Neural crest cell (in vitro differentiated cells): ENCODE measurements around the gene ADAMTS2. TPM values are rescaled to one million over a fixed set of nuclear protein-coding genes. Genes with fewer than 3 reads are reported as not detected.

Experiments
- DNase-seq: peaks from one replicate; pipeline ENCODE4 v3.0.0; 2021; ENCODE audit warnings: low read depth, mixed read lengths, low spot score
- H3K27ac Mint-ChIP-seq: one replicate; pipeline ENCODE4 v1.8.0; 2021; ENCODE audit warnings: mild to moderate bottlenecking, mixed read lengths; ENCODE audit not compliant: unreplicated experiment
- H3K27me3 Mint-ChIP-seq: 2 replicates; pipeline ENCODE4 v1.8.0; 2021; ENCODE audit warnings: low read depth, mild to moderate bottlenecking, mixed read lengths
- H3K36me3 Mint-ChIP-seq: 2 replicates; pipeline ENCODE4 v1.8.0; 2021; ENCODE audit warnings: low read depth, mild to moderate bottlenecking, mixed read lengths
- H3K4me1 Mint-ChIP-seq: 2 replicates; pipeline ENCODE4 v1.8.0; 2021; ENCODE audit warnings: mixed read lengths
- H3K4me3 Mint-ChIP-seq: one replicate; pipeline ENCODE4 v1.8.0; 2021; ENCODE audit warnings: mild to moderate bottlenecking, mixed read lengths
- H3K9me3 Mint-ChIP-seq: 2 replicates; pipeline ENCODE4 v1.8.0; 2021; ENCODE audit warnings: mixed read lengths
- CTCF ChIP-seq: fragments of 200-600 bp; sonication (generic); conservative IDR thresholded peaks from 2 replicates; pipeline ENCODE4 v1.5.0; 2021; ENCODE audit warnings: antibody characterized with exemption, mild to moderate bottlenecking
- total RNA-seq: library from RNA; stranded (reverse); gene quantifications from 2 replicates; pipeline ENCODE4 v1.2.1, GENCODE V29; 2021

ADAMTS2 gene
- total RNA-seq, 1 donor from 2014 or later, result 1.5 TPM

GRCh38 chr5:179307013-179307800 is 38.1 kb downstream of the ADAMTS2 start:
- TF ChIP-seq CTCF, result no peak
- Mint-ChIP-seq H3K27me3 (no peaks in the 10 kb centered on the region), H3K9me3 (peaks cover 5% of the 10 kb centered on the region), H3K27ac (no peak overlapping the region), H3K4me1 (peaks cover 5% of the 10 kb centered on the region), H3K4me3 (no peak overlapping the region), H3K36me3 (peaks cover 6% of the 10 kb centered on the region)
- DNase-seq, result no peak

- H3K36me3 Mint-ChIP-seq, result peaks cover 6% of the 10 kb centered on the region
- no peak for DNase-seq
- H3K9me3 Mint-ChIP-seq, result peaks cover 5% of the 10 kb centered on the region
- H3K27ac Mint-ChIP-seq, result no peak overlapping the region
- H3K4me1 Mint-ChIP-seq, result peaks cover 5% of the 10 kb centered on the region
- no peak overlapping the region for H3K4me3 Mint-ChIP-seq
- no peak for TF ChIP-seq CTCF
- no peaks in the 10 kb centered on the region for H3K27me3 Mint-ChIP-seq
Measured at GRCh38 chr5:179306191-179307012, 38.9 kb downstream of the ADAMTS2 start.

- H3K4me3 Mint-ChIP-seq, result no peak overlapping the region
Measured at GRCh38 chr5:179304871-179305270, 40.4 kb downstream of the ADAMTS2 start.

GRCh38 chr5:179304466-179304865 is 40.8 kb downstream of the ADAMTS2 start:
- H3K4me3 Mint-ChIP-seq, result no peak overlapping the region
- TF ChIP-seq CTCF, result no peak
- H3K4me1 Mint-ChIP-seq, result peaks cover 5% of the 10 kb centered on the region
- H3K9me3 Mint-ChIP-seq, result peaks cover 5% of the 10 kb centered on the region
- H3K27me3 Mint-ChIP-seq, result no peaks in the 10 kb centered on the region
- peaks cover 6% of the 10 kb centered on the region for H3K36me3 Mint-ChIP-seq
- H3K27ac Mint-ChIP-seq, result no peak overlapping the region
- DNase-seq, result no peak

More at GRCh38 chr5:179304871-179305270, 40.4 kb downstream of the ADAMTS2 start:
- H3K4me1 Mint-ChIP-seq, result peaks cover 5% of the 10 kb centered on the region
- no peak for TF ChIP-seq CTCF
- H3K27ac Mint-ChIP-seq, result no peak overlapping the region
- H3K9me3 Mint-ChIP-seq, result peaks cover 5% of the 10 kb centered on the region
- no peaks in the 10 kb centered on the region for H3K27me3 Mint-ChIP-seq
- H3K36me3 Mint-ChIP-seq, result peaks cover 6% of the 10 kb centered on the region
- no peak for DNase-seq

- TF ChIP-seq CTCF, result no peak
- no peak for DNase-seq
- peaks cover 5% of the 10 kb centered on the region for H3K4me1 Mint-ChIP-seq
- no peak overlapping the region for H3K4me3 Mint-ChIP-seq
- H3K9me3 Mint-ChIP-seq, result peaks cover 5% of the 10 kb centered on the region
- peaks cover 6% of the 10 kb centered on the region for H3K36me3 Mint-ChIP-seq
- no peaks in the 10 kb centered on the region for H3K27me3 Mint-ChIP-seq
- no peak overlapping the region for H3K27ac Mint-ChIP-seq
Measured at GRCh38 chr5:179303451-179304200, 41.6 kb downstream of the ADAMTS2 start.
